Endodermal cell (in vitro differentiated cells): ENCODE measurements around the gene SH3BP5. TPM values are rescaled to one million over a fixed set of nuclear protein-coding genes. Genes with fewer than 3 reads are reported as not detected.

Source experiments
- DNase-seq: peaks from one replicate; pipeline ENCODE4 v3.0.0-alpha.2; 2017
- H3K27ac ChIP-seq: 2 replicates; pipeline ENCODE4 v1.5.1; 2013; ENCODE audit warnings: mild to moderate bottlenecking, low read depth, low read length, moderate library complexity
- H3K27me3 ChIP-seq: 2 replicates; pipeline ENCODE4 v1.6.1; 2013; ENCODE audit warnings: mild to moderate bottlenecking, low read length, moderate library complexity; ENCODE audit not compliant: insufficient read depth, control insufficient read depth, poor library complexity, severe bottlenecking
- H3K36me3 ChIP-seq: 2 replicates; pipeline ENCODE4 v1.7.0; 2013; ENCODE audit warnings: mild to moderate bottlenecking, low read length, moderate library complexity; ENCODE audit not compliant: control insufficient read depth, insufficient read depth
- H3K4me1 ChIP-seq: one replicate; pipeline ENCODE4 v1.7.0; 2013; ENCODE audit warnings: low read length; ENCODE audit not compliant: control insufficient read depth, insufficient read depth
- H3K4me3 ChIP-seq: 2 replicates; pipeline ENCODE4 v1.5.1; 2013; ENCODE audit warnings: mild to moderate bottlenecking, low read length, moderate library complexity
- H3K9ac ChIP-seq: 2 replicates; pipeline ENCODE4 v1.6.1; 2013; ENCODE audit warnings: mild to moderate bottlenecking, low read length, moderate library complexity; ENCODE audit not compliant: poor library complexity, severe bottlenecking; ENCODE audit errors: extremely low read depth
- H3K9me3 ChIP-seq: 2 replicates; pipeline ENCODE4 v1.6.1; 2013; ENCODE audit warnings: mild to moderate bottlenecking, low read length, moderate library complexity; ENCODE audit not compliant: control insufficient read depth
- H3K27ac Mint-ChIP-seq: 2 replicates; pipeline ENCODE4 v1.8.0; 2020; ENCODE audit warnings: mixed read lengths
- H3K27me3 Mint-ChIP-seq: 2 replicates; pipeline ENCODE4 v1.8.0; 2021; ENCODE audit warnings: mild to moderate bottlenecking, mixed read lengths; ENCODE audit not compliant: insufficient read depth
- H3K36me3 Mint-ChIP-seq: 2 replicates; pipeline ENCODE4 v1.8.0; 2020; ENCODE audit warnings: low read depth, mixed read lengths
- H3K4me1 Mint-ChIP-seq: 2 replicates; pipeline ENCODE4 v1.8.0; 2020; ENCODE audit warnings: mixed read lengths
- H3K4me3 Mint-ChIP-seq: 2 replicates; pipeline ENCODE4 v1.8.0; 2020; ENCODE audit warnings: mild to moderate bottlenecking, moderate library complexity, mixed read lengths
- H3K9me3 Mint-ChIP-seq: 2 replicates; pipeline ENCODE4 v1.8.0; 2020; ENCODE audit warnings: mild to moderate bottlenecking, mixed read lengths
- CTCF ChIP-seq: fragments of 200-600 bp; sonication (generic); conservative IDR thresholded peaks from 2 replicates; pipeline ENCODE4 v1.5.0; 2021; ENCODE audit warnings: antibody characterized with exemption, mild to moderate bottlenecking
- WGBS, 2 experiments: methylation state at CpG; one replicate each; pipeline versions ENCODE4 v1.1.5 to v1.1.7; 2013; ENCODE audit warnings: missing lambda C conversion rate in 2 of 2, mixed read lengths in 1 of 2; ENCODE audit not compliant: insufficient coverage in 1 of 2, insufficient read length in 1 of 2; 5-methylcytosine and 5-hydroxymethylcytosine counted together
- total RNA-seq, 2 donors: library from RNA; stranded (reverse); fragmentation: NEBNext Ultra II Directional in 1 of 2; extraction: Animal tissue kit (Norgen Biotek cat#: 25700) in 1 of 2; gene quantifications; 2 replicates in 1 of 2; 3 replicates in 1 of 2; pipeline ENCODE4 v1.2.1, GENCODE V29; 2021

The SH3BP5 gene
- total RNA-seq, 2 donors from 2014 or later = 25.8 to 30.3 TPM

GRCh38 chr3:15243822-15244482 lies 88.4 kb downstream of the SH3BP5 start:
- Histone ChIP-seq H3K9me3 (no peaks in the 10 kb centered on the region), H3K27me3 (no peaks in the 10 kb centered on the region), H3K4me1 (peaks cover 12% of the 10 kb centered on the region), H3K36me3 (peaks cover 82% of the 10 kb centered on the region), H3K4me3 (peak overlapping the region; percentile 51), H3K27ac (no peak overlapping the region), H3K9ac (no peak overlapping the region)
- DNase-seq = no peak
- Mint-ChIP-seq H3K4me3 (peak overlapping the region; percentile 4), H3K36me3 (peaks cover 43% of the 10 kb centered on the region), H3K27me3 (no peaks in the 10 kb centered on the region), H3K4me1 (peaks cover 24% of the 10 kb centered on the region), H3K27ac (peak overlapping the region; percentile 22), H3K9me3 (no peaks in the 10 kb centered on the region)
- 90 to 95% methylated on average over 2 to 4 of the region's 5 CpGs for WGBS, 2 experiments
- no peak for TF ChIP-seq CTCF

GRCh38 chr3:15241341-15241740 lies 91.0 kb downstream of the SH3BP5 start:
- H3K36me3 Mint-ChIP-seq = peaks cover 38% of the 10 kb centered on the region
- no peak overlapping the region for H3K4me3 Mint-ChIP-seq
- H3K27me3 ChIP-seq = no peaks in the 10 kb centered on the region
- peaks cover 24% of the 10 kb centered on the region for H3K4me1 Mint-ChIP-seq
- no peaks in the 10 kb centered on the region for H3K9me3 Mint-ChIP-seq
- H3K27ac ChIP-seq = no peak overlapping the region
- DNase-seq = peak; percentile 74
- WGBS, 2 experiments = no CpG with 5 or more reads among the region's 1 CpG
- H3K9me3 ChIP-seq = no peaks in the 10 kb centered on the region
- no peak overlapping the region for H3K4me3 ChIP-seq
- H3K27me3 Mint-ChIP-seq = no peaks in the 10 kb centered on the region
- peaks cover 79% of the 10 kb centered on the region for H3K36me3 ChIP-seq
- H3K9ac ChIP-seq = no peak overlapping the region
- TF ChIP-seq CTCF = peak; percentile 66
- H3K27ac Mint-ChIP-seq = no peak overlapping the region
- H3K4me1 ChIP-seq = peaks cover 12% of the 10 kb centered on the region

DNA sequence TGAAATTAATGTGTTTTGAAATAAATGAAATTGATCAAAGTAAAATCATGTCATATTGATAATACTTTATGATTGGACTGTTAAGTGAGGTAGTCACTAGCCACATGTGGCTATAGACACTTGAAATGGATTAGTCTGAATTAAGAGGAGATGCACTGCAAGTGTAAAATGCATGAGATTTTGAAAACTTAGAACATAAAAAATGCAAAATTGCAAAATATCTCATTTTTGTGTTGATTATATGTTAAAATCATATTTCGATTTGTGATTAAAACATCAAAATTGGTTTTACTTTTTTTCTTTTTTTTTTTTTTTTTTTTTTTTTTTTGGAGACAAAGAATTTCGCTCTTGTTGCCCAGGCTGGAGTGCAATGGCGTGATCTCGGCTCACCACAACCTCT lies 103.1 kb downstream of the SH3BP5 start:
- H3K4me1 ChIP-seq = no peaks in the 10 kb centered on the region
- H3K36me3 ChIP-seq = peaks cover 76% of the 10 kb centered on the region
- no peak for DNase-seq
- no peak overlapping the region for H3K27ac Mint-ChIP-seq
- TF ChIP-seq CTCF = no peak
- H3K4me1 Mint-ChIP-seq = no peaks in the 10 kb centered on the region
- H3K27me3 Mint-ChIP-seq = no peaks in the 10 kb centered on the region
- no peaks in the 10 kb centered on the region for H3K27me3 ChIP-seq
- H3K4me3 Mint-ChIP-seq = no peak overlapping the region
- H3K36me3 Mint-ChIP-seq = peaks cover 42% of the 10 kb centered on the region
- H3K9me3 ChIP-seq = no peaks in the 10 kb centered on the region
- H3K9ac ChIP-seq = no peak overlapping the region
- H3K4me3 ChIP-seq = no peak overlapping the region
- H3K9me3 Mint-ChIP-seq = no peaks in the 10 kb centered on the region
- WGBS, 2 experiments = 82 to 94% methylated on average over 2 to 4 of the region's 4 CpGs
- no peak overlapping the region for H3K27ac ChIP-seq
